Activated naive CD4-positive, alpha-beta T cell treated with anti-CD3 and anti-CD28 coated beads, Interleukin-2, amount 10 ng/mL, durations not matched to agents 7 days and 5 days (primary cell): ENCODE measurements around the gene TNFSF10.
"Not testable (repeated sequence)": the region's sequence is repeated elsewhere in the genome, so short reads cannot be mapped to it uniquely, and the experiment has no call there.

ENCODE experiments used
- CTCF ChIA-PET: fragments of 350-600 bp; sonication (Branson Sonifier 250); formaldehyde crosslinking; loops from one replicate; lab custom pipeline; 2021; ENCODE audit warnings: antibody characterized with exemption; lab: Charles Lee
- DNase-seq: peaks from one replicate; pipeline ENCODE4 v3.0.0-alpha.2; 2020
- H3K27ac Mint-ChIP-seq: one replicate; pipeline ENCODE4 v1.8.0; 2021; ENCODE audit warnings: mild to moderate bottlenecking, moderate library complexity, mixed read lengths
- H3K27me3 Mint-ChIP-seq: one replicate; pipeline ENCODE4 v1.8.0; 2021; ENCODE audit warnings: mild to moderate bottlenecking, mixed read lengths
- H3K36me3 Mint-ChIP-seq: one replicate; pipeline ENCODE4 v1.8.0; 2021; ENCODE audit warnings: mixed read lengths
- H3K4me1 Mint-ChIP-seq: one replicate; pipeline ENCODE4 v1.8.0; 2021; ENCODE audit warnings: mixed read lengths
- H3K4me3 Mint-ChIP-seq: one replicate; pipeline ENCODE4 v1.8.0; 2021; ENCODE audit warnings: mild to moderate bottlenecking, moderate library complexity, mixed read lengths
- H3K9me3 Mint-ChIP-seq: one replicate; pipeline ENCODE4 v1.8.0; 2021; ENCODE audit warnings: mixed read lengths

Gene TNFSF10

DNA sequence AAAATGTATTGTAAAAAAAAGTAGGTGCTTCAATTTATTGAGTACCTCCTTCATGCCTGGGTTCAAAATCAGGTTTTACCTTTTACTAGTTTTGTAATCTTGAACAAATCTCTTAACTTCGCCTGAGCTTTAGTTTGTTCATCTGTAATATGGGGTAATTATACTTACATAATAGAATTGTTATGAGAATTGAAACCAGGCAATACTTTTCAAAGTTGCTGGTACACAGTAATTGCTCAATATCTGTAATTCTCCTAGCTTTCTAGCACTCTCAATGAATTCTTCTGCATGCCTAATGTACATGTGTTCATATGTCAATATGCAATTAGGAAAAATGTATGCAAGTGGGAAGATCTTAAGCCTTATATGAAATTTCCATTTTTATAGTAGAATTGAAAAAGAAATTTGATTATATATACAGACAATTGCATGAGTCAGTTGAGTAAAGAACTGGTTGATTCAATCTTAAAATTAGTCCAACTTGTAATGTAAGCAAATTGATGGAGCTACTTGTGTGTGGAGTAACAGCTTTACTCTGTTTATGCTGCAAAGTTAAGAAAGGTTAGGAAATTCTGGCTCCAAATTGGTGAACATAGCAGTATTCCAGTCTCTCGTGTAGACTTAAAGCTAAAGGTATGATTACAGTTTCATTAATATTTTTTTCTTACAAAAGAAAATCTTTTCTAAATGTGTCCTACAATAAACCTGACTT lies 4.1 kb downstream of the TNFSF10 start:
- Mint-ChIP-seq H3K9me3 (no peaks in the 10 kb centered on the region), H3K36me3 (peaks cover 61% of the 10 kb centered on the region), H3K27ac (peak overlapping the region; percentile 71), H3K4me3 (peak overlapping the region; percentile 100), H3K27me3 (no peaks in the 10 kb centered on the region), H3K4me1 (peaks cover 73% of the 10 kb centered on the region)
- CTCF ChIA-PET, result interaction anchor here (1.0 to 10.4 kb wide), 9 partner anchors 11 to 370 kb away, joined by 3 to 180 read pairs (median 3); no protein-coding TSS in a partner anchor
- DNase-seq, result no peak

DNA sequence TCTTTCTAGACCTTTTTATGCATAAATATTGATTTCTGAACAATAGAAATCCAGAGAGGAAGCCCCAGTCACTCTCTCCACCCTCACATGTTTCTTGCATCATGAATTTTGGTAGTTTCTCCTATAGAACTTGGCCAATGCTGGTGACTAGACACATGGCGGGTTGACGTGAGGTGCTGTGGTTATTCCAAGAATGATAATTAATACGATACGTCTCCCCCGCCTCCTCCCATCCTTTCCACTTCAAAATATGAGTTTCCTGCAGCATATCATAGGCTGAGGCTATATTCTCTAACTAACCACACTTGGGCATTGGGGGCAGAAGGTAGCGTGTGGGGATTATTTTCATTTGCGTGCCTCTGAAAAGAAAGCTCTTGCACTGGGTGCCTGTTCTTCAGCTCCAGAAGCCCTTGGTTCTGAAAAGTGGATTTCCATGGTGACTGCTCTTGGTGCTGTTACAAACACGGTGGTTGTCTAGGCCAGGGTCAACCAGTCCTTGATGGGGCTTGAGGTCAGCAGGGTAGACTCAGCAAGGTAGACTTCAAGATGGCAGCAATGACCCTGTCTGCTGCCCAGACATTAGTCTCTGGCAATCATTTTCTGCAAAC lies 5.3 kb downstream of the TNFSF10 start:
- peak overlapping the region; percentile 90 for H3K27ac Mint-ChIP-seq
- CTCF ChIA-PET, result interaction anchor here (2.0 to 10.4 kb wide), 2 partner anchors 74 to 148 kb away, joined by 6 to 180 read pairs; no protein-coding TSS in a partner anchor
- DNase-seq, result peak; percentile 69

DNA sequence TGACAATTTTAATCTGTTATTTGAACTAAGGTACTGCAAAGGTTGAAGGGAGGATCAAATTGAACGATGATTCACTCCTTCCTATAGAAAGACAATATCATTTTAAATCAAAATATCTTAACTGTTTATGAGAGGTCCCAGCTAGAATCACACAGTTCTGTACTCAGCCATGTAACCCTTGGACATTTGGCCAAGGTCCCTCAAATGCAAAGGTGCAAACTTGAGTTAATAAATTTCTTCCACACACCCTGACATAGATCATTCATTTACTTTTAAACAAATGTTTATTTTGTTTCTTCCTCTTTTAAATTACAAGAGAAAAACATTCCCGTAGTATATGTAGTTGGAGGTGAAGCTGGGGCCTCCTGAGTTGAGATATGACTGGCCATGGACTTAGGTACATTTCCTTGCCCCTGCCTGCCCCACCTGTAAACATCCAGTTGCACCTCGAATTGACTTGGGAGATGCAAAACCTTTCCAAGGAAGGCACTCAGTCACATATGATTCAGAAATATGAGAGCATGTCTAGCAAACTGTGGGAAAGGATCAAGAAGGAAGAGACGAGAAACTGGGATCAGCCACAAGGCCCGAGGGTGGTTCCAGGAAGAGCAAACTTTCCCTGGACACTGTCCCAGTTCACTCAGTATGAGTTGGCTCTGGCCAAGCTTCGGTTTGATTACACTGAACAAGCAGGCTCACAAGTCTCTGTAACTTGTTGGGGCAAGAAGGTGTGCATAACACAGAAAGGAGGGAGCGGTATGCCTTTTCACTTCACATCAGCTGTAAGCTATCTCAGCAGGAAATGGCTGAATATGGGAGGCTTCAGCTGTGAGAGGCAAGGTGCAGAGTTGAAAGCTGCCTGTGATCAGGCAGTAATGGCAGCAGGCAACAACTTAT lies 6.7 kb downstream of the TNFSF10 start:
- CTCF ChIA-PET, result interaction anchor here (0.9 to 10.4 kb wide), 6 partner anchors 9 to 150 kb away, joined by 3 to 180 read pairs (median 6); no protein-coding TSS in a partner anchor
- H3K9me3 Mint-ChIP-seq, result no peaks in the 10 kb centered on the region
- DNase-seq, result peak; percentile 55
- peaks cover 80% of the 10 kb centered on the region for H3K36me3 Mint-ChIP-seq
- peak overlapping the region; percentile 90 for H3K27ac Mint-ChIP-seq
- peak overlapping the region; percentile 62 for H3K4me3 Mint-ChIP-seq
- H3K27me3 Mint-ChIP-seq, result no peaks in the 10 kb centered on the region
- peaks cover 90% of the 10 kb centered on the region for H3K4me1 Mint-ChIP-seq

More for the DNA sequence above, 5.3 kb downstream of the TNFSF10 start:
- no peaks in the 10 kb centered on the region for H3K9me3 Mint-ChIP-seq
- peak overlapping the region; percentile 59 for H3K4me3 Mint-ChIP-seq
- H3K4me1 Mint-ChIP-seq, result peaks cover 76% of the 10 kb centered on the region
- H3K36me3 Mint-ChIP-seq, result peaks cover 72% of the 10 kb centered on the region
- no peaks in the 10 kb centered on the region for H3K27me3 Mint-ChIP-seq

DNA sequence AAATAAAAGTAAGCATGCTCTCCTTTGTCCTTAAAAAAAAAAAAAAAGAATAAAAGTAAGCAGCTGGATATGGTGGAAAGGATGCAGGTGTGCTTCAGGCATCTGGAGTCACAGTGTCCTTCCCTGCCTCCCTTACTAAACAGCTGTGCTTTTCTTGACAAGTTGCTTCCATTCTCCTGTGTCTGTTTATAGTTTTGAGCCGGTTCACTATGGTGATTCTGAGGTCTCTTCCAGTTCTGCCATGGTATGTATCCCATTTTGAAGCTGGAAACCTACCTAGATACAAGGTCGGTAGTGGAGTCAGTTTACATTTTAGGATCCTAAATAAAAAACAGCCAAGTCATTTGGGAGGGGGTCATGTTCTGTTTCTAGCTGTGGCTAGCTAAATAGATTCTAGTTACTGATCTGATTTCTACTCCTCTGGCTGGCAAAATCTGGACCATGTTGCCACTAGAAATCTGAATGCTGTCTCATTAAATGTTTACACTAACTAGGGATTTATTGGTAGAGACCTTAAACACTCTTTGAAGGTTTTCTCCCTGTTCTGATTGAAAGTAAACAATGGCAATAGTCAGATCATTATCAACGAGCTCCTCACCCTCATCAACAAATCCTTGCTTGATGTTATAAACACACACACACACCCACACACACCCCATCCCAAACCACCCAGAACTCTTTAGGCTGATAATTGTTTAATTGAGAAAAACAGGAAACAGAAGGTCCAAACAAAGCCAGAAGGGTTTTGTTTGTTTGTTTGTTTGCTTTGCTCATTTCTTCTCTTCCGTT lies 7.9 kb downstream of the TNFSF10 start:
- no peak for DNase-seq
- H3K27ac Mint-ChIP-seq, result peak overlapping the region; percentile 90
- no peaks in the 10 kb centered on the region for H3K9me3 Mint-ChIP-seq
- peaks cover 94% of the 10 kb centered on the region for H3K4me1 Mint-ChIP-seq
- peak overlapping the region; percentile 33 for H3K4me3 Mint-ChIP-seq
- CTCF ChIA-PET, result interaction anchor here (0.6 to 10.4 kb wide), 3 partner anchors 14 to 164 kb away, joined by 3 to 180 read pairs (median 24); no protein-coding TSS in a partner anchor
- H3K27me3 Mint-ChIP-seq, result no peaks in the 10 kb centered on the region
- peaks cover 80% of the 10 kb centered on the region for H3K36me3 Mint-ChIP-seq

DNA sequence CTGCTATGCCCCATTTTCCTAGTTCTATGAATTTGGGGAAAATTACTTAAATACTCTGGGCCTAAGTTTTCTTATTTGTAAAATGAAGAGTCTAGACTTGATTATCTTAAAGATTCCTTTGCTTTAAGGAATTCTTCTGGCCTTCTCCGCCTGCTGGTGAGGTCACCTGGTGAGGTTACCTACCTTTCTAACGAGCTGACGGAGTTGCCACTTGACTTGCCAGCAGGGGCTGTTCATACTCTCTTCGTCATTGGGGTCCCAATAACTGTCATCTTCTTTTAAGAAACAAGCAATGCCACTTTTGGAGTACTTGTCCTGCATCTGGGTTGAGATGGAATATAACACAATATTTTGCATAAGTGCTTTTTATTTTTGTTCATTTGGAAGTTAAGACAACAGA lies 8.6 kb downstream of the TNFSF10 start:
- DNase-seq, result no peak
- CTCF ChIA-PET, result interaction anchor here (0.6 to 10.4 kb wide), 3 partner anchors 15 to 164 kb away, joined by 3 to 180 read pairs (median 24); no protein-coding TSS in a partner anchor
- Mint-ChIP-seq H3K27ac (peak overlapping the region; percentile 90), H3K4me1 (peaks cover 94% of the 10 kb centered on the region), H3K4me3 (peak overlapping the region; percentile 33), H3K27me3 (no peaks in the 10 kb centered on the region), H3K36me3 (peaks cover 81% of the 10 kb centered on the region), H3K9me3 (no peaks in the 10 kb centered on the region)

DNA sequence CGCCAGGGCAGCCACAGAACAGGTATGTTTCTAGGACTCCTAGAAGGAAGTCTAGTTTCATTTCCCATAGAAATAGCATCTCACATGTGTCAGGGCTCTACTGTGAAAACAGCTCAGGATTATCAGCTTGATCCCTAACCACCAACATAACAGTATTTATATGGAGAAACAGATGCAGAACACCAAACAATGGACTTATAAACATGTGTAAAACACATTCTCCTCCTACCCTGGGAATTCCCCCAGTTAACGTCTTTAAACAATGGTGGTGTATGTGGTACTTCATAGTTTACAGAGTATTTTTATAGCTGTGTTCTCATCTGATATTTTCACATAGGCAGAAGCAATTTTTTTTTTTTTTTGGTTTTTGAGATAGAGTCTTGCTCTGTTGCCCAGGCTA lies 9.7 kb downstream of the TNFSF10 start:
- Mint-ChIP-seq H3K4me3 (peak overlapping the region; percentile 42), H3K9me3 (no peaks in the 10 kb centered on the region), H3K27ac (peak overlapping the region; percentile 90), H3K27me3 (no peaks in the 10 kb centered on the region), H3K36me3 (peaks cover 90% of the 10 kb centered on the region), H3K4me1 (peaks cover 95% of the 10 kb centered on the region)
- no peak for DNase-seq
- CTCF ChIA-PET, result interaction anchor here (0.9 to 4.0 kb wide), 4 partner anchors 9 to 82 kb away, joined by 3 to 47 read pairs (median 4); no protein-coding TSS in a partner anchor

DNA sequence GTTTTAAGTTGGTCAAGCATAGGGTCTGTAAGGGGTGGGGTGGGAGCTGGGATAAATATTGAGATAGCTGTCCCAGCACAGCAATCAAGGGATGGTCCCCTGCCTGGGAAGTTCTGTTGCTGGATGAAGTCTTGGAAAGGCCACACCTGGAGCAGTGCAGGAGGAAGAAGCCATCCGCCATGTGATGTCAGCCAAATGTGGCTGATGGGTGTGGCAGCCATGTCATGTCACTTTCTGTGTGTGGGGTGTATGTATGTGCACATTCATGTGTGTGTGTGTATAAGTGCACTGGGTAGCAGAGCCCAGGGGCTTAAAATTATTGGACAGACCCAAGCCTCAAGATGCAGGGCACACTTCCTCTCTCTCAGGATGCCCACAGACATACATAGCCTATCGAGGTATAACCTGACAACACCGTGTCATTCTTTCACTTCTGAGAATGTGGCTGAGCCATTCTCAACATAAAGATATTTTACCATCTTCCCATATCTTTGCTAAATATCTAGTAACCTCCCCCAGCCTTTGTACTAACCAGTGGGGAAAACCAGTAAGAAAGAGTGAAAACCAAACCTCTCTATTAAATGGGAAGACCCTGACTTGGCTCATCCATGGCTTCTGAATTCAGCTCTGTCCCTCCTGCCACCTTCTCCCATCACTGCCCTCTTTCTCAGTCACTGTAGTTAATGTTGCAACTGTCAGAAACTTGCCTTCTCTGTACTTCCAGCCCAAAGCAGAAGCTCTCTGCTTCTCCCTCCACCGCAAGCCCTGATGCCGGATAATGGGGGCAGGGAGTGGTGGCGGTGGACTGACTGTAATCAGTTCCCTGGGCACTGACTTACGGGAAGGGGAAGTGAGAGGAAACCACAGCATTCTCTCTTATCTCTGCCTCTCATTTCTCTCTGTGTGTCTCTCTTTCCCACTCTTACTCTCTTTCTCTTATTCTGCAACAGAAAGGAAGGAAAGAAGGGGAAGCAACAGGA lies 11.2 kb downstream of the TNFSF10 start:
- H3K4me1 Mint-ChIP-seq, result peaks cover 88% of the 10 kb centered on the region
- H3K36me3 Mint-ChIP-seq, result peaks cover 93% of the 10 kb centered on the region
- no peaks in the 10 kb centered on the region for H3K9me3 Mint-ChIP-seq
- peak overlapping the region; percentile 89 for H3K27ac Mint-ChIP-seq
- peak overlapping the region; percentile 45 for H3K4me3 Mint-ChIP-seq
- H3K27me3 Mint-ChIP-seq, result no peaks in the 10 kb centered on the region
- DNase-seq, result peak; percentile 75
- CTCF ChIA-PET, result interaction anchor here (0.7 to 4.0 kb wide), 6 partner anchors 9 to 127 kb away, joined by 3 to 47 read pairs (median 4); no protein-coding TSS in a partner anchor

DNA sequence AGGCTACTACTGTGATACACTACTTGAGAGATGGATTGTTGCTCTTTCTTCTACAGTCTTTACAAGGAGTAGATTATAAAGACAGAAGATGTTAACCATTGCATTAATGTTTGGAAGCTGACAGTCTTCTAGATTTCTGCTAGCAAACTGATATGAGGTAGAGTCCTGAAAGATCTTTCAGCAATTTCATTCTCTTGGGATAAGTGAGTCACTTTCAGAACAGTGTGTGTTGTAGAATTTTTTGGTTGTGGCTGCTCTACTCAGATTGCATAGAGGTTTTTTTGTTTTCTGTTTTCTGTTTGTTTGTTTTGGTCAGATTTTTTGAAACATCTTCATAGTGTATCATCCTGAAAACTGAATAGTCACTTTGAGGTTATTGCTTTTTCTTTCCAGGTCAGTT lies 17.1 kb downstream of the TNFSF10 start:
- CTCF ChIA-PET, result interaction anchor here (1.0 to 1.3 kb wide), 2 partner anchors 9 to 89 kb away, joined by 3 to 9 read pairs; no protein-coding TSS in a partner anchor
- Mint-ChIP-seq H3K4me1 (peaks cover 40% of the 10 kb centered on the region), H3K27me3 (no peaks in the 10 kb centered on the region), H3K4me3 (no peak overlapping the region), H3K27ac (peak overlapping the region; percentile 29), H3K36me3 (peaks cover 76% of the 10 kb centered on the region), H3K9me3 (peaks cover 4% of the 10 kb centered on the region)
- DNase-seq, result no peak

DNA sequence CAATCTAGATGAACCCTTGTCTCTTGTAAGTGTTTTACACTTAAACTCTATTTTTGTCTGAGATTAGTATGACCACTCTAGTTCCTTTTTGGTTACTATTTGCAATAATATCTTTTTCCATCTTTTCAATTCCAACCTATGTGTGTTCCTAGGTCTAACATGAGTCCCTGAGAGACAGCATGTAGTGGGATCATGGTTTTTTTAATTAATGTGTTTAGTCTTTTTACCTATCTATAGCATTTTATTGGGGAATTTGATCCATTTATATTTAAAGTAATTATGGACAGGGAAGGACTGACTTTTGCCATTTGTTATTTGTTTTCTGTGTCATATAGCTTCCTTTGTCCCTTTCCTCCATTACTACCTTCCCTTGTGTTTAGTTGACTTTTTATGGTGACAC lies 21.7 kb downstream of the TNFSF10 start:
- Mint-ChIP-seq H3K4me1 (peaks cover 10% of the 10 kb centered on the region), H3K9me3 (peaks cover 5% of the 10 kb centered on the region), H3K27me3 (peaks cover 5% of the 10 kb centered on the region), H3K27ac (no peak overlapping the region), H3K4me3 (no peak overlapping the region), H3K36me3 (peaks cover 37% of the 10 kb centered on the region)
- CTCF ChIA-PET, result interaction anchor here (0.6 to 1.5 kb wide), 3 partner anchors 9 to 96 kb away, joined by 3 to 4 read pairs (median 3); no protein-coding TSS in a partner anchor
- DNase-seq, result no peak

DNA sequence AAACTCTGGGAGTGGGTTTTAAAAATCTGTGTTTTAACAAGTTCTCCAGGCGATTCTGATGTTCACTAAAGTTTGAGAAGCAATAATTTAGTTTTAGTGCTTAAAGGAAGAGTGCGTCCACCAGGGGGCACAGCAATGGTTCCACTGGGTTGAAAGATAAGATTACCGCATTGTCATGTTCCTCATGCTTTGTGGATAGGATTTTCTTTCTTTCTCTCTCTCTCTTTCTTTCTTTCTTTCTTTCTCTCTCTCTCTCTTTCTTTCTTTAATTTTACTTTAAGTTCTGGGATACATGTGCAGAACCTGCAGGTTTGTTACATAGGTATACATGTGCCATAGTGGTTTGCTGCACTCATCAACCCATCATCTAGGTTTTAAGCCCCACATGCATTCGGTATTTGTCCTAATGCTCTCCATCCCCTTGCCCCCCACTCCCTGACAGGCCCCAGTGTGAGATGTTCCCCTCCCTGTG lies 33.0 kb downstream of the TNFSF10 start:
- CTCF ChIA-PET, result interaction anchor here (0.9 to 1.2 kb wide), 4 partner anchors 9 to 118 kb away, joined by 3 to 13 read pairs (median 4); no protein-coding TSS in a partner anchor
- H3K4me1 Mint-ChIP-seq, H3K4me3 Mint-ChIP-seq, H3K27me3 Mint-ChIP-seq, H3K36me3 Mint-ChIP-seq, H3K9me3 Mint-ChIP-seq: not testable (repeated sequence)
- peak overlapping the region; percentile 58 for H3K27ac Mint-ChIP-seq
- peak; percentile 87 for DNase-seq

DNA sequence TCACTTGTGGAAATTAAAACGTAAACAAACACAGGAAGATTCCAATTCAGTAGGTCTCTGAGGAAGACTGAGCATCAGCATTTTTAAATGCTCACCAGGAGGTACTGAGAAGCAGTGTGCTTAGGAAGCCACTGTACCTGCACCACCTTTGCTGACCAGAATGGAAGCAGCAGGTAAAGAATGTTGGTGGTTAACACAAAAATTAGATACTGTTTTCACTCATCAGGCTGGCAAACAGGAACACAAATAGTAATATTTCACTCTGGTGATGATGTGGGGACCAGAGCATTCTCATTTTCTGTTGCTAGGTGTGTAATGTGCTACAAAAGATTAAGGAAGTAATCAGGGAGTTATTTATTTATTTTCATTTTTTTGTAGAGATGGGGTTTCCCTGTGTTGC lies 45.1 kb downstream of the TNFSF10 start:
- no peak overlapping the region for H3K27ac Mint-ChIP-seq
- DNase-seq, result no peak
- peaks cover 11% of the 10 kb centered on the region for H3K4me1 Mint-ChIP-seq
- no peaks in the 10 kb centered on the region for H3K36me3 Mint-ChIP-seq
- peaks cover 16% of the 10 kb centered on the region for H3K27me3 Mint-ChIP-seq
- H3K4me3 Mint-ChIP-seq, result no peak overlapping the region
- H3K9me3 Mint-ChIP-seq, result no peaks in the 10 kb centered on the region
- CTCF ChIA-PET, result interaction anchor here (0.7 to 4.0 kb wide), 7 partner anchors 17 to 166 kb away, joined by 3 to 36 read pairs (median 5); no protein-coding TSS in a partner anchor

DNA sequence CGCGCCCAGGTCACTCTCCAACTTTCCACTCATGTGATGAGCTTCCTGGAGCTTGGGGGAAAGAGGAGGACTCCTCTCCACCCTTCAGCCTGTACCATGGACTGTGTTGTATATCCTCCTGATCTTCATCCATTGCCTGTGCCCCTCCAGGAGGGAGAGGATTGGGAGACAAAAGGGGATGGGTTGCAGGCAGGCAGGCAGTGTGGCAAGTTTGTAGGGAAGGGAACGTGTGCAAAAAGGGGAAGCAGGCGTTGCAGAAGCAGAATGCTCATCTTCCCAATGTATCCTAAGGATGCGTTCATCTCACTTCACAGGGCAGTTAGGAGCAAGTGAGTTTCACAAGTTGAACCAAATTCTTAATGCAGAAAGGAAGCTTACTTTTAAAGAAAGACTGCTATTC lies 46.9 kb downstream of the TNFSF10 start:
- Mint-ChIP-seq H3K9me3 (no peaks in the 10 kb centered on the region), H3K4me1 (peaks cover 11% of the 10 kb centered on the region), H3K4me3 (peak overlapping the region; percentile 11), H3K27ac (no peak overlapping the region), H3K36me3 (no peaks in the 10 kb centered on the region), H3K27me3 (peaks cover 8% of the 10 kb centered on the region)
- CTCF ChIA-PET, result interaction anchor here (0.7 to 4.0 kb wide), 8 partner anchors 11 to 187 kb away, joined by 3 to 36 read pairs (median 4); partner anchors contain the start of gene GHSR
- DNase-seq, result no peak
